OCI-LY7 (cell line): ENCODE measurements around the gene TCF12. TPM values are rescaled to one million over a fixed set of nuclear protein-coding genes. Genes with fewer than 3 reads are reported as not detected.

ENCODE experiments used
- BruUV-seq: library from RNA; stranded (reverse); fragments of 400-500 nt; replicated peaks from 2 replicates; lab custom pipeline; 2021; lab: Mats Ljungman, UMichigan
- CTCF ChIA-PET: fragments of 300-600 bp; sonication (Branson Sonifier 250); formaldehyde crosslinking; loops from one replicate; lab custom pipeline; 2022; ENCODE audit warnings: antibody characterized with exemption; ENCODE audit not compliant: unreplicated experiment; lab: Charles Lee
- POLR2A ChIA-PET: fragments of 300-600 bp; sonication (Branson Sonifier 250); formaldehyde crosslinking; loops from one replicate; lab custom pipeline; 2022; ENCODE audit warnings: antibody characterized with exemption; lab: Charles Lee
- DNase-seq: peaks from one replicate; pipeline ENCODE4 v3.0.0-alpha.2; 2015; ENCODE audit warnings: low spot score
- H2AFZ ChIP-seq: fragments of 200-600 bp; sonication (generic), shearing (Covaris generic); 2 replicates; pipeline ENCODE4 v1.6.1; 2014; ENCODE audit warnings: mild to moderate bottlenecking, antibody characterized with exemption, low read length, moderate library complexity
- H3K27ac ChIP-seq: fragments of 200-600 bp; sonication (generic); 2 replicates; pipeline ENCODE4 v1.5.1; 2014; ENCODE audit warnings: mixed run types, low read depth, mild to moderate bottlenecking, moderate library complexity, low read length, inconsistent platforms; ENCODE audit not compliant: poor library complexity, severe bottlenecking
- H3K36me3 ChIP-seq: fragments of 200-600 bp; sonication (generic); 2 replicates; pipeline ENCODE4 v1.6.1; 2014; ENCODE audit warnings: mild to moderate bottlenecking, antibody characterized with exemption, low read length, moderate library complexity, mixed read lengths; ENCODE audit not compliant: insufficient read depth
- H3K4me1 ChIP-seq: fragments of 200-600 bp; sonication (generic); 2 replicates; pipeline ENCODE4 v1.5.1; 2014; ENCODE audit warnings: mild to moderate bottlenecking, low read length; ENCODE audit not compliant: insufficient read depth, poor library complexity, severe bottlenecking
- H3K4me2 ChIP-seq: fragments of 200-600 bp; sonication (generic); 2 replicates; pipeline ENCODE4 v1.6.1; 2014; ENCODE audit warnings: mild to moderate bottlenecking, low read length
- H3K4me3 ChIP-seq: fragments of 200-600 bp; sonication (generic); 2 replicates; pipeline ENCODE4 v1.5.1; 2014; ENCODE audit warnings: mild to moderate bottlenecking, low read depth, low read length; ENCODE audit not compliant: poor library complexity, severe bottlenecking
- H3K79me2 ChIP-seq: fragments of 200-600 bp; sonication (generic); 2 replicates; pipeline ENCODE4 v1.6.1; 2016; ENCODE audit warnings: low read depth, mild to moderate bottlenecking, low read length, moderate library complexity, mixed read lengths; ENCODE audit not compliant: insufficient read depth
- H3K9me2 ChIP-seq: fragments of 200-600 bp; sonication (generic); 2 replicates; pipeline ENCODE4 v1.6.1; 2016; ENCODE audit warnings: mild to moderate bottlenecking, low read length, mixed read lengths; ENCODE audit not compliant: insufficient read depth
- H3K9me3 ChIP-seq: fragments of 200-600 bp; sonication (generic); 2 replicates; pipeline ENCODE4 v1.6.1; 2014; ENCODE audit warnings: mild to moderate bottlenecking, mixed run types, low read length, mixed read lengths
- H4K20me1 ChIP-seq: fragments of 200-600 bp; sonication (generic); 2 replicates; pipeline ENCODE4 v1.6.1; 2014; ENCODE audit warnings: mild to moderate bottlenecking, antibody characterized with exemption, low read length, moderate library complexity, mixed read lengths; ENCODE audit not compliant: insufficient read depth
- EZH2phosphoT487 ChIP-seq: fragments of 200-600 bp; sonication (generic); IDR thresholded peaks from 2 replicates; pipeline ENCODE4 v1.6.1; 2018; ENCODE audit warnings: low read depth, borderline replicate concordance, mild to moderate bottlenecking, mixed run types, antibody characterized with exemption, low read length, moderate library complexity, mixed read lengths
- intact Hi-C: fragments of 100-400 bp; cut with micrococcal nuclease; formaldehyde crosslinking; loops from one replicate; pipeline ENCODE4 v1.10.0; 2022; ENCODE audit not compliant: unreplicated experiment
- total RNA-seq, 2 experiments: library from RNA; depleted of rRNA in 1 of 2; stranded (reverse); fragments of >200 nt in 1 of 2; shearing (Covaris generic) in 1 of 2; gene quantifications; 2 replicates each; pipeline ENCODE4 v1.2.3, GENCODE V29; 2014 to 2022
- TF ChIP-seq, protein P1 (sequence below): fragments of 200-600 bp; sonication (generic); conservative IDR thresholded peaks from 2 replicates; pipeline ENCODE4 v1.5.1; 2014; ENCODE audit warnings: mild to moderate bottlenecking, antibody characterized with exemption, low read length, moderate library complexity, mixed read lengths

The TCF12 gene
- total RNA-seq, 2 experiments from 2014 or later, result 51.6 to 139 TPM

DNA sequence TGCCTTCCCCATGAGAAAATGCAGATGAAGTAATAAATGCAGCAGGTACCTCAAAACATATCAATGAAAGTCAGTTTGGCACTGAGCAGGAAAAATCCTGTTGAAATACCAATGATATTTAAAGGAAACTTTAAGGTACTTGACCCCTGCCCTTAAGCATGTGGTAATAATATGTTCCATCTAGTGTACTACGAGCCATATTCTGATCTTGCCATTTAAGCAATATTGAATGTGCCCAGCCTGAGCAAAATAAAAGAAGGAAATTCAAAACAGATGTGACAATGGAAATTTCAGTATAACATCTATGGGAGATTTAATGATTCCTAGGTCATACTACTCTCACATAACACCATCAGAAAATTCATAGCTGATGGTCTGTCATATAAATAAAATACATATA lies 266.1 kb downstream of the TCF12 start:
- H4K20me1 ChIP-seq, result no peaks in the 10 kb centered on the region

DNA sequence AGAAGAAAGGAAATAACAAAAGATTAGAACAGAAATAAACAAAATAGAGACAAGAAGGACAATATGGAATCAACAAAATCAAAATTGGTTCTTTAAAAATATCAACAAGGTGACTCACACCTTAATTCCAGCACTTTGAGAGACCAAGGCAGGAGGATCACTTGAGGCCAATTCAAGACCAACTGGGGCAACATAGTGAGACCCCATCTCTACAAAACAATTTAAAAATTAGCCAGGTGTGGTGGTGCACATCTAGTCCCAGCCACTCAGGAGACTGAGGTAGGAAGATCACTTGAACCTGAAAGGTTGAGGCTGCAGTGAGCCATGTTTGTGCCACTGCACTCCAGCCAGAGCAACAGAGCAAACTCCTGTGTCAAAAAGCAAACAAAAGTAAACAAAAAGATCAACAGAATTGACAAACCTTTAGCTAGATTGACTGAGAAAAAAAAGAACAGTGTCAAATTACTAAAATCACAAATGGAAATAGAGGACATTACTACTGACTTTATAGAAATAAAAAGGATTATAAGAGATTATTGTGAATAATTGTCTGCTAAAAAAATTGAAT lies 267.1 kb downstream of the TCF12 start:
- no peak for DNase-seq
- Histone ChIP-seq H2AFZ (no peak overlapping the region), H3K4me1 (no peaks in the 10 kb centered on the region), H3K36me3 (peaks cover 16% of the 10 kb centered on the region; the same call in 1 of the 2 replicates), H3K4me2 (no peak overlapping the region), H3K4me3 (no peak overlapping the region), H3K27ac (no peak overlapping the region), H3K9me3 (no peaks in the 10 kb centered on the region; the same call in 1 of the 2 replicates), H3K9me2 (no peaks in the 10 kb centered on the region), H3K79me2 (no peaks in the 10 kb centered on the region), H4K20me1 (no peaks in the 10 kb centered on the region)
- ChIA-PET POLR2A (interaction anchor here (0.6 kb wide), 1 partner anchor 108 kb away, joined by 3 read pairs; no protein-coding TSS in a partner anchor), CTCF (no interaction called here)
- BruUV-seq, result no TSS peak
- intact Hi-C loops, result no loop called here
- TF ChIP-seq, protein P1, sequence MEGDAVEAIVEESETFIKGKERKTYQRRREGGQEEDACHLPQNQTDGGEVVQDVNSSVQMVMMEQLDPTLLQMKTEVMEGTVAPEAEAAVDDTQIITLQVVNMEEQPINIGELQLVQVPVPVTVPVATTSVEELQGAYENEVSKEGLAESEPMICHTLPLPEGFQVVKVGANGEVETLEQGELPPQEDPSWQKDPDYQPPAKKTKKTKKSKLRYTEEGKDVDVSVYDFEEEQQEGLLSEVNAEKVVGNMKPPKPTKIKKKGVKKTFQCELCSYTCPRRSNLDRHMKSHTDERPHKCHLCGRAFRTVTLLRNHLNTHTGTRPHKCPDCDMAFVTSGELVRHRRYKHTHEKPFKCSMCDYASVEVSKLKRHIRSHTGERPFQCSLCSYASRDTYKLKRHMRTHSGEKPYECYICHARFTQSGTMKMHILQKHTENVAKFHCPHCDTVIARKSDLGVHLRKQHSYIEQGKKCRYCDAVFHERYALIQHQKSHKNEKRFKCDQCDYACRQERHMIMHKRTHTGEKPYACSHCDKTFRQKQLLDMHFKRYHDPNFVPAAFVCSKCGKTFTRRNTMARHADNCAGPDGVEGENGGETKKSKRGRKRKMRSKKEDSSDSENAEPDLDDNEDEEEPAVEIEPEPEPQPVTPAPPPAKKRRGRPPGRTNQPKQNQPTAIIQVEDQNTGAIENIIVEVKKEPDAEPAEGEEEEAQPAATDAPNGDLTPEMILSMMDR, result no peak
- no peak for TF ChIP-seq EZH2phosphoT487

More for the DNA sequence above, 266.1 kb downstream of the TCF12 start:
- CTCF ChIA-PET, result no interaction called here
- intact Hi-C loops, result no loop called here
- Histone ChIP-seq H3K4me1 (no peaks in the 10 kb centered on the region), H3K79me2 (no peaks in the 10 kb centered on the region), H3K4me2 (no peak overlapping the region), H3K36me3 (peaks cover 16% of the 10 kb centered on the region; the same call in 1 of the 2 replicates), H3K9me3 (no peaks in the 10 kb centered on the region; the same call in 1 of the 2 replicates), H3K4me3 (no peak overlapping the region), H3K27ac (no peak overlapping the region), H3K9me2 (no peaks in the 10 kb centered on the region), H2AFZ (no peak overlapping the region)
- BruUV-seq, result no TSS peak
- POLR2A ChIA-PET, result no interaction called here
- DNase-seq, result no peak
- no peak for TF ChIP-seq EZH2phosphoT487
- TF ChIP-seq, protein P1, result no peak

DNA sequence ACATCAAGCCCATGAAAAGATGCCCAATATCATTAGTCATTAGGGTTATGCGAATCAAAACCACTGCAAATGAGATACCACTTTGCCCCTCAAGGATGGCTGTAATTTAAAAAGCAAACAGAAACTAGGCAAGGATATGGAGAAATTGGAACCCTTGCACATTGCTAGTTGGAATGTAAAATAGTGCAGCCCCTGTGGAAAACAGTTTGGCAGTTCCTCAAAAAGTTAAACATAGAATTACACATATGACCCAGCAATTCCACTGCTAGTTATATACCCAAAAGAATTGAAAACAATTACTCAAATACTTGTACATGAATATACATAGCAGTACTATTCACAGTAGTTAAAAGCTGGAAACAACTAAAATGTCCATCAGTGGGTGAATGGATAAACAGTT lies 271.0 kb downstream of the TCF12 start:
- no TSS peak for BruUV-seq
- TF ChIP-seq EZH2phosphoT487, result no peak
- TF ChIP-seq, protein P1, result no peak
- peaks cover 33% of the 10 kb centered on the region for H3K36me3 ChIP-seq
- intact Hi-C loops, result no loop called here
- H2AFZ ChIP-seq, result no peak overlapping the region
- H3K79me2 ChIP-seq, result no peaks in the 10 kb centered on the region
- H4K20me1 ChIP-seq, result no peaks in the 10 kb centered on the region
- ChIA-PET POLR2A (interaction anchor here (1.3 kb wide), 1 partner anchor 43 kb away, joined by 3 read pairs; no protein-coding TSS in a partner anchor), CTCF (no interaction called here)
- no peaks in the 10 kb centered on the region; the same call in 1 of the 2 replicates for H3K9me3 ChIP-seq
- no peak overlapping the region for H3K27ac ChIP-seq
- no peak overlapping the region for H3K4me2 ChIP-seq
- H3K4me1 ChIP-seq, result no peaks in the 10 kb centered on the region
- no peak for DNase-seq
- no peaks in the 10 kb centered on the region for H3K9me2 ChIP-seq
- no peak overlapping the region for H3K4me3 ChIP-seq
